HepG2 (cell line): ENCODE results near the gene DALRD3. TPM values are rescaled to one million over a fixed set of nuclear protein-coding genes. Genes with fewer than 3 reads are reported as not detected.

Experiments
- AKAP8 ChIP-seq: sonication (generic); formaldehyde crosslinking; IDR thresholded peaks from 2 replicates; pipeline ENCODE4 v1.5.1; 2020; ENCODE audit warnings: mild to moderate bottlenecking, missing genetic modification reagents
- CSRNP2 ChIP-seq: sonication (generic); formaldehyde crosslinking; conservative IDR thresholded peaks from 2 replicates; pipeline ENCODE4 v1.8.0; 2022; ENCODE audit warnings: low read depth, missing genetic modification reagents
- GLMP ChIP-seq: sonication (generic); formaldehyde crosslinking; IDR thresholded peaks from 2 replicates; pipeline ENCODE4 v1.9.0; 2021; ENCODE audit warnings: missing genetic modification reagents, mild to moderate bottlenecking, borderline replicate concordance
- GPN1 ChIP-seq: sonication (generic); formaldehyde crosslinking; IDR thresholded peaks from 2 replicates; pipeline ENCODE4 v1.5.1; 2020; ENCODE audit warnings: missing genetic modification reagents, borderline replicate concordance
- HHEX ChIP-seq: IDR thresholded peaks from 2 replicates; pipeline ENCODE4 v1.6.1; 2016; ENCODE audit warnings: control low read depth
- MED8 ChIP-seq: sonication (generic); formaldehyde crosslinking; IDR thresholded peaks from 2 replicates; pipeline ENCODE4 v1.8.1; 2023; ENCODE audit warnings: mild to moderate bottlenecking, missing genetic modification reagents; ENCODE audit not compliant: insufficient replicate concordance
- NR1H2 ChIP-seq: sonication (generic); formaldehyde crosslinking; IDR thresholded peaks from 2 replicates; pipeline ENCODE4 v1.8.1; 2022; ENCODE audit warnings: low read depth, missing genetic modification reagents, borderline replicate concordance
- RXRA ChIP-seq: sonication (generic); formaldehyde crosslinking; IDR thresholded peaks from 2 replicates; pipeline ENCODE4 v1.5.1; 2020; ENCODE audit warnings: missing genetic modification reagents
- SALL2 ChIP-seq: sonication (generic); formaldehyde crosslinking; IDR thresholded peaks from 2 replicates; pipeline ENCODE4 v1.8.1; 2023; ENCODE audit warnings: mild to moderate bottlenecking, missing genetic modification reagents, inconsistent platforms
- SP1 ChIP-seq, 2 experiments: fragments of 450-650 bp in 1 of 2; sonication (generic) in 1 of 2; formaldehyde crosslinking in 1 of 2; IDR thresholded peaks; 2 replicates each; pipeline versions ENCODE4 v1.4.0 to v1.6.1; 2016 to 2020; ENCODE audit warnings: missing genetic modification reagents in 1 of 2
- SRY ChIP-seq: sonication (generic); formaldehyde crosslinking; IDR thresholded peaks from 2 replicates; pipeline ENCODE4 v1.8.0; 2022; ENCODE audit warnings: mild to moderate bottlenecking, missing genetic modification reagents
- TAF1 ChIP-seq: sonication (generic); formaldehyde crosslinking; IDR thresholded peaks from 2 replicates; pipeline ENCODE4 v1.4.0; 2020; ENCODE audit warnings: missing genetic modification reagents
- ZBTB21 ChIP-seq: sonication (generic); formaldehyde crosslinking; IDR thresholded peaks from 2 replicates; pipeline ENCODE4 v1.4.0; 2020; ENCODE audit warnings: missing genetic modification reagents
- ZEB1 ChIP-seq: IDR thresholded peaks from 2 replicates; pipeline ENCODE4 v1.6.1; 2012; ENCODE audit warnings: mild to moderate bottlenecking, low read depth, inconsistent platforms; ENCODE audit not compliant: insufficient replicate concordance
- ZFP90 ChIP-seq: sonication (generic); formaldehyde crosslinking; IDR thresholded peaks from 2 replicates; pipeline ENCODE4 v1.8.0; 2022; ENCODE audit warnings: missing genetic modification reagents, mild to moderate bottlenecking, inconsistent platforms, borderline replicate concordance
- ZNF276 ChIP-seq: sonication (generic); formaldehyde crosslinking; IDR thresholded peaks from 2 replicates; pipeline ENCODE4 v1.4.0; 2020; ENCODE audit warnings: mild to moderate bottlenecking, low read depth, missing genetic modification reagents
- ZNF33B ChIP-seq: sonication (generic); formaldehyde crosslinking; IDR thresholded peaks from 2 replicates; pipeline ENCODE4 v1.5.1; 2020; ENCODE audit warnings: mild to moderate bottlenecking, missing genetic modification reagents
- ZNF547 ChIP-seq: sonication (generic); formaldehyde crosslinking; IDR thresholded peaks from 2 replicates; pipeline ENCODE4 v1.5.1; 2020; ENCODE audit warnings: mild to moderate bottlenecking, missing genetic modification reagents
- polyA plus RNA-seq, 8 experiments: library from polyadenylated mRNA; depleted of rRNA in 3 of 8; stranded (reverse) in 7 of 8; unstranded in 1 of 8; fragments of >200 nt; fragmentation: Illumina TruSeq in 4 of 8; extraction: Trizol in 4 of 8; gene quantifications; 2 replicates each; pipeline versions ENCODE4 v1.2.1 to v1.2.3, GENCODE V29; 2011 to 2016; ENCODE audit warnings: low read depth in 4 of 8, missing spikeins in 1 of 8, mixed read lengths in 1 of 8; ENCODE audit not compliant: insufficient read depth in 1 of 8
- total RNA-seq, 5 experiments: library from RNA; depleted of rRNA; stranded (reverse); fragments of >200 nt; fragmentation: Illumina TruSeq; extraction: Trizol; gene quantifications; 2 replicates each; pipeline ENCODE4 v1.2.3, GENCODE V29; 2016; ENCODE audit warnings: low read depth in 1 of 5
- TF ChIP-seq, protein P1 (sequence below): sonication (generic); formaldehyde crosslinking; IDR thresholded peaks from 2 replicates; pipeline ENCODE4 v1.5.1; 2020; ENCODE audit warnings: missing genetic modification reagents, mild to moderate bottlenecking, borderline replicate concordance
- TF ChIP-seq, protein P2 (sequence below): sonication (generic); formaldehyde crosslinking; IDR thresholded peaks from 2 replicates; pipeline ENCODE4 v1.4.0; 2020; ENCODE audit warnings: missing genetic modification reagents

DALRD3 gene
- total and polyA plus RNA-seq, 2 of the 13 experiments (the other 11 are each of a cell fraction or from before 2014, with no cell fraction given): 19.9 to 36.5 TPM

DNA sequence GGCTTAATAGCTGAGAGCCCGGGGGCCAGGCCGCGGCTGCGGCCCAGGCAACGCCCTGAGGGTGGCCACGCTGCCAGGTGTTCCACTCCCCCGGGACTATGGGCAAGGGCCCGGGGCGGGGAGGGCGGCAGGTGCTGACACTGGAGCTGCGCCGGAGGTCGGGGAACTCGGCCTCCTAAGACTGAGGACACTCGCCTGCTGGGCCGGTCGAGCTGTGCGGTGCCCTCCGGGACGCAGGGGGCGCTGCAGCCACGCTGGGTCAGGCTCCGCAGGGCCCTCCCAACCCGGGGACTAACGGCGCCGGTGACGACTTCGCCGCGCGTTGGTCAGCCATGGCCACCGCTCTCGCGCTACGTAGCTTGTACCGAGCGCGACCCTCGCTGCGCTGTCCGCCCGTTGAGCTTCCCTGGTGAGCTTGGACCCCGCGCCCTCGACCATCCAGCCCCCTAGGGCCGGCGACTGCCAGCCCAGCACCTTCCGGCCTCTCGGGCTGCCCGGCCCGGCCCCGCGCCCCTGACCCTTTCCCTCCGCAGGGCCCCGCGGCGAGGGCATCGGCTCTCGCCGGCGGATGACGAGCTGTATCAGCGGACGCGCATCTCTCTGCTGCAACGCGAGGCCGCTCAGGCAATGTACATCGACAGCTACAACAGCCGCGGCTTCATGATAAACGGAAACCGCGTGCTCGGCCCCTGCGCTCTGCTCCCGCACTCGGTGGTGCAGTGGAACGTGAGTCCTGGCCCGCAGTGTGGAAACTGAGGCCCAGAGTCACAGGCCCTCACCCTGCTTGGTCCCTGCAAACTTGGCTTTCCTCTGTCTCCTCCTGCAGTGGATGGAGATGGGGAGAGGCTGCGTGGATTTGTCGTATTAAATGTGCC is 3.7 kb upstream of the DALRD3 start, which contains the start of gene NDUFAF3 (continued):
- TF ChIP-seq, protein P1, sequence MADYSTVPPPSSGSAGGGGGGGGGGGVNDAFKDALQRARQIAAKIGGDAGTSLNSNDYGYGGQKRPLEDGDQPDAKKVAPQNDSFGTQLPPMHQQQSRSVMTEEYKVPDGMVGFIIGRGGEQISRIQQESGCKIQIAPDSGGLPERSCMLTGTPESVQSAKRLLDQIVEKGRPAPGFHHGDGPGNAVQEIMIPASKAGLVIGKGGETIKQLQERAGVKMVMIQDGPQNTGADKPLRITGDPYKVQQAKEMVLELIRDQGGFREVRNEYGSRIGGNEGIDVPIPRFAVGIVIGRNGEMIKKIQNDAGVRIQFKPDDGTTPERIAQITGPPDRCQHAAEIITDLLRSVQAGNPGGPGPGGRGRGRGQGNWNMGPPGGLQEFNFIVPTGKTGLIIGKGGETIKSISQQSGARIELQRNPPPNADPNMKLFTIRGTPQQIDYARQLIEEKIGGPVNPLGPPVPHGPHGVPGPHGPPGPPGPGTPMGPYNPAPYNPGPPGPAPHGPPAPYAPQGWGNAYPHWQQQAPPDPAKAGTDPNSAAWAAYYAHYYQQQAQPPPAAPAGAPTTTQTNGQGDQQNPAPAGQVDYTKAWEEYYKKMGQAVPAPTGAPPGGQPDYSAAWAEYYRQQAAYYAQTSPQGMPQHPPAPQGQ (CRISPR knock-in tag): peak; percentile 65; the same call in 1 of the 2 replicates
- TF ChIP-seq SP1 (IDR thresholded peaks at IDR 0.05) (no peak), SP1 (CRISPR knock-in tag; IDR thresholded peaks at IDR 0.05) (peak; percentile 71), HHEX (CRISPR knock-in tag) (no peak), NR1H2 (CRISPR knock-in tag) (no peak), ZNF276 (CRISPR knock-in tag) (peak; percentile 72; the same call in 1 of the 2 replicates), CSRNP2 (CRISPR knock-in tag) (no peak), RXRA (peak; percentile 65), SRY (CRISPR knock-in tag) (peak; percentile 82), MED8 (peak; percentile 64), ZNF33B (CRISPR knock-in tag) (peak; percentile 24; the same call in 1 of the 2 replicates), ZBTB21 (CRISPR knock-in tag) (no peak), ZEB1 (peak; percentile 40), GPN1 (CRISPR knock-in tag) (0 out of 2 replicates have a peak, but pooled peaks have one; percentile 19), ZFP90 (CRISPR knock-in tag) (no peak), GLMP (no peak), ZNF547 (peak; percentile 52), TAF1 (peak; percentile 81), AKAP8 (peak; percentile 81; the same call in 1 of the 2 replicates), SALL2 (CRISPR knock-in tag) (peak; percentile 65)
- TF ChIP-seq, protein P2, sequence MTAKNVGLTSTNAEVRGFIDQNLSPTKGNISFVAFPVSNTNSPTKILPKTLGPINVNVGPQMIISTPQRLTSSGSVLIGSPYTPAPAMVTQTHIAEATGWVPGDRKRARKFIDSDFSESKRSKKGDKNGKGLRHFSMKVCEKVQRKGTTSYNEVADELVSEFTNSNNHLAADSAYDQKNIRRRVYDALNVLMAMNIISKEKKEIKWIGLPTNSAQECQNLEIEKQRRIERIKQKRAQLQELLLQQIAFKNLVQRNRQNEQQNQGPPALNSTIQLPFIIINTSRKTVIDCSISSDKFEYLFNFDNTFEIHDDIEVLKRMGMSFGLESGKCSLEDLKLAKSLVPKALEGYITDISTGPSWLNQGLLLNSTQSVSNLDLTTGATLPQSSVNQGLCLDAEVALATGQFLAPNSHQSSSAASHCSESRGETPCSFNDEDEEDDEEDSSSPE (CRISPR knock-in tag): no peak; the same call in none of the 2 replicates
